Activated B cell treated with CpG ODN at 0.5 μM for 24 hours (primary cell): ENCODE results near the gene SGK2. TPM values are rescaled to one million over a fixed set of nuclear protein-coding genes. Genes with fewer than 3 reads are reported as not detected.

Source experiments
- ATAC-seq: fragments of 200-7000 bp; cut with Tn5 transposase; one replicate; pipeline ENCODE4 v1.10.0; 2021; ENCODE audit warnings: low read depth, mild to moderate bottlenecking, moderate library complexity
- CTCF ChIA-PET: fragments of 350-600 bp; sonication (Branson Sonifier 250); formaldehyde crosslinking; loops from one replicate; lab custom pipeline; 2021; ENCODE audit warnings: antibody characterized with exemption; lab: Charles Lee
- POLR2A ChIA-PET: fragments of 350-600 bp; sonication (Branson Sonifier 250); formaldehyde crosslinking; loops from one replicate; lab custom pipeline; 2021; ENCODE audit warnings: antibody characterized with exemption; lab: Charles Lee
- DNase-seq: peaks from one replicate; pipeline ENCODE4 v3.0.0; 2022
- H3K27ac Mint-ChIP-seq: one replicate; pipeline ENCODE4 v1.8.0; 2020; ENCODE audit warnings: mixed read lengths
- H3K27me3 Mint-ChIP-seq: one replicate; pipeline ENCODE4 v1.8.0; 2021; ENCODE audit warnings: mixed read lengths
- H3K36me3 Mint-ChIP-seq: one replicate; pipeline ENCODE4 v1.8.0; 2021; ENCODE audit warnings: low read depth, mixed read lengths
- H3K4me1 Mint-ChIP-seq: one replicate; pipeline ENCODE4 v1.8.0; 2021; ENCODE audit warnings: mixed read lengths
- H3K4me3 Mint-ChIP-seq: one replicate; pipeline ENCODE4 v1.8.0; 2020; ENCODE audit warnings: mild to moderate bottlenecking, mixed read lengths
- H3K9me3 Mint-ChIP-seq: one replicate; pipeline ENCODE4 v1.8.0; 2020; ENCODE audit warnings: mixed read lengths
- CTCF ChIP-seq: fragments of 200-600 bp; IDR thresholded peaks from one replicate; pipeline ENCODE4 v1.8.0; 2022; ENCODE audit warnings: antibody characterized with exemption, mild to moderate bottlenecking
- intact Hi-C: fragments of 100-400 bp; cut with micrococcal nuclease; formaldehyde crosslinking; loops from one replicate; pipeline ENCODE4 v1.15.1; 2024
- total RNA-seq: library from RNA; stranded (reverse); gene quantifications from 2 replicates; pipeline ENCODE4 v1.2.3, GENCODE V29; 2022

Gene SGK2
- total RNA-seq, 1 donor from 2014 or later = 1.1 TPM

- Mint-ChIP-seq H3K27me3 (no peaks in the 10 kb centered on the region), H3K27ac (no peak overlapping the region), H3K4me1 (no peaks in the 10 kb centered on the region), H3K36me3 (no peaks in the 10 kb centered on the region), H3K9me3 (no peaks in the 10 kb centered on the region), H3K4me3 (no peak overlapping the region)
- intact Hi-C loops = no loop called here
- no peak for DNase-seq
- no peak for TF ChIP-seq CTCF
- ChIA-PET POLR2A (no interaction called here), CTCF (interaction anchor here (1.0 to 1.6 kb wide), 2 partner anchors 128 to 130 kb away, joined by 3 to 6 read pairs; no protein-coding TSS in a partner anchor)
- no peak for ATAC-seq
These were observed 5.2 kb downstream of the SGK2 start for GRCh38 chr20:43563991-43564390.

GRCh38 chr20:43564455-43564854 is 5.6 kb downstream of the SGK2 start:
- no peaks in the 10 kb centered on the region for H3K4me1 Mint-ChIP-seq
- CTCF ChIA-PET = no interaction called here
- no peak overlapping the region for H3K27ac Mint-ChIP-seq
- TF ChIP-seq CTCF = no peak
- ATAC-seq (no peak), DNase-seq (no peak)
- POLR2A ChIA-PET = no interaction called here
- H3K27me3 Mint-ChIP-seq = no peaks in the 10 kb centered on the region
- no peaks in the 10 kb centered on the region for H3K9me3 Mint-ChIP-seq
- intact Hi-C loops = no loop called here
- no peak overlapping the region for H3K4me3 Mint-ChIP-seq
- H3K36me3 Mint-ChIP-seq = no peaks in the 10 kb centered on the region

GRCh38 chr20:43564993-43565757 is 6.3 kb downstream of the SGK2 start:
- Mint-ChIP-seq H3K27me3 (no peaks in the 10 kb centered on the region), H3K27ac (no peak overlapping the region), H3K4me1 (no peaks in the 10 kb centered on the region), H3K9me3 (no peaks in the 10 kb centered on the region), H3K4me3 (no peak overlapping the region), H3K36me3 (no peaks in the 10 kb centered on the region)
- no peak for TF ChIP-seq CTCF
- intact Hi-C loops = no loop called here
- CTCF ChIA-PET = no interaction called here
- POLR2A ChIA-PET = no interaction called here
- DNase-seq = no peak
- ATAC-seq = no peak

GRCh38 chr20:43565758-43566104 is 6.9 kb downstream of the SGK2 start:
- POLR2A ChIA-PET = no interaction called here
- no peaks in the 10 kb centered on the region for H3K36me3 Mint-ChIP-seq
- H3K4me1 Mint-ChIP-seq = no peaks in the 10 kb centered on the region
- intact Hi-C loops = no loop called here
- DNase-seq = no peak
- H3K27ac Mint-ChIP-seq = no peak overlapping the region
- CTCF ChIA-PET = no interaction called here
- ATAC-seq = no peak
- no peak overlapping the region for H3K4me3 Mint-ChIP-seq
- TF ChIP-seq CTCF = no peak
- no peaks in the 10 kb centered on the region for H3K27me3 Mint-ChIP-seq
- H3K9me3 Mint-ChIP-seq = no peaks in the 10 kb centered on the region

GRCh38 chr20:43567477-43567876 is 8.7 kb downstream of the SGK2 start:
- no peak overlapping the region for H3K4me3 Mint-ChIP-seq
- no peak for ATAC-seq
- CTCF ChIA-PET = no interaction called here

More at GRCh38 chr20:43567477-43567876, 8.7 kb downstream of the SGK2 start:
- Mint-ChIP-seq H3K9me3 (no peaks in the 10 kb centered on the region), H3K27ac (no peak overlapping the region), H3K36me3 (no peaks in the 10 kb centered on the region), H3K4me1 (no peaks in the 10 kb centered on the region), H3K27me3 (no peaks in the 10 kb centered on the region)
- TF ChIP-seq CTCF = no peak
- intact Hi-C loops = no loop called here
- POLR2A ChIA-PET = no interaction called here
- DNase-seq = no peak
